GM21786 (cell line): Measurements from ENCODE around the gene CCL8.

Source experiments
- ATAC-seq: cut with Tn5 transposase; IDR thresholded peaks from one replicate; pipeline ENCODE4 v1.9.1; 2021; ENCODE audit not compliant: unreplicated experiment

Gene CCL8

DNA sequence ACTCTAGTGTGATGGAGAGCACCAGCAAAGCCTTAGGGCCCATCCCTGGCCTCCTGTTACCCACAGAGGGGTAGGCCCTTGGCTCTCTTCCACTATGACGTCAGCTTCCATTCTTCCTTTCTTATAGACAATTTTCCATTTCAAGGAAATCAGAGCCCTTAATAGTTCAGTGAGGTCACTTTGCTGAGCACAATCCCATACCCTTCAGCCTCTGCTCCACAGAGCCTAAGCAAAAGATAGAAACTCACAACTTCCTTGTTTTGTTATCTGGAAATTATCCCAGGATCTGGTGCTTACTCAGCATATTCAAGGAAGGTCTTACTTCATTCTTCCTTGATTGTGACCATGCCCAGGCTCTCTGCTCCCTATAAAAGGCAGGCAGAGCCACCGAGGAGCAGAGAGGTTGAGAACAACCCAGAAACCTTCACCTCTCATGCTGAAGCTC, at the start of gene CCL8:
Gene CCL8, plus strand, starts transcription at position 397 of the 445 bp plus-strand sequence. CDS start 67 bp downstream, outside the sequence.
- no peak for ATAC-seq

DNA sequence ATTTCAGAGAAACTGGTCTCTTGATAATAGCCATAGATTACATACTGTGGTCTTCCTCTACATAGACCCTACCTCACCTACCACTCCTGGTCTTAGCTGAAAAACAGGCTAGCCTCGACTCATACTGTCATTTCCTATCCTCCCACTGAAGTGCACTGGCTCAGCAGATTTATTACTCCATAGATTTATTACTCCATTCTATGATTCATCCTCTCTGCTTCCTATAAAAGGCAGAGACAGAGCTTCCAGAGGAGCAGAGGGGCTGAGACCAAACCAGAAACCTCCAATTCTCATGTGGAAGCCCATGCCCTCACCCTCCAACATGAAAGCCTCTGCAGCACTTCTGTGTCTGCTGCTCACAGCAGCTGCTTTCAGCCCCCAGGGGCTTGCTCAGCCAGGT, 49.3 kb upstream of the CCL8 start, which contains the start of gene CCL7:
Gene CCL7, plus strand, starts transcription at position 253 of the 400 bp plus-strand sequence. Its CDS starts 70 bp downstream, at position 323.
- no peak for ATAC-seq

DNA sequence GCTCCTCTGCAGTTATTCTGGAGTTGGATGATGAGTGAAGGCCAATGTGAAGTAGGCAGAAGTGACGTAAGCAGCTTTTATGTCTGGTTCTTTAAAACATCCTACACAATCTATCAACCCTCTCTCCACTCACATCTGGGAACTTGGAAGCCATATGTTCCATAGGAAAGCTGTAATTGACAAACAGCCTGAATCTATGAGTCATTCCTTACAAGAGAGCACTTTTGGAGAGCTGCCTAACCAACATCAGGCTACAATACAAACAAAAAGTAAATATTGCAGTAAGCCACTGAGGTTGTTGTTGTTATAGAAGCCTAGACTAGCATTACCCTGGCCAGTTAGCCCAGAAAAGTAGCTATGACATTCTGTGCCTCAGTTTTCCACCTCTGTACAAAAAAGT, 43.4 kb upstream of the CCL8 start:
- no peak for ATAC-seq

DNA sequence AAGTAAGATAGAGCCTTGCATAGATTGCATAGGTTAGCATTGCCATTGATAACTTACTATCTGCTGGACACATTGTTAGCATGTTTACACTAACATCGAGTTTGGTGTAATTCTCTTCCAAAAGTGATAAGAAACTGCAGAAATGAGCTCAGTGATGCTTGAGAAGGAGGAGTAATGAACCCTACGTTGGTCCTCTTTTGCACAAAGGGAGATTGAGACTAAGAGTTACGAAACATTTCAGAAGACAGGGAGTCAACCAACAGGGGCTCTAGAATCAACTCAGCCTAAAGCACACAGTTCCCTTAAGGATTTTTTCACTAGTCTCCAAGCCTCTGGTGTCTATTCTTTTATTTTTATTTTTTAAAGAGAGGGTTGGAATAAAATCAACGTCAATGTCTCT, 42.4 kb upstream of the CCL8 start:
- ATAC-seq = no peak

DNA sequence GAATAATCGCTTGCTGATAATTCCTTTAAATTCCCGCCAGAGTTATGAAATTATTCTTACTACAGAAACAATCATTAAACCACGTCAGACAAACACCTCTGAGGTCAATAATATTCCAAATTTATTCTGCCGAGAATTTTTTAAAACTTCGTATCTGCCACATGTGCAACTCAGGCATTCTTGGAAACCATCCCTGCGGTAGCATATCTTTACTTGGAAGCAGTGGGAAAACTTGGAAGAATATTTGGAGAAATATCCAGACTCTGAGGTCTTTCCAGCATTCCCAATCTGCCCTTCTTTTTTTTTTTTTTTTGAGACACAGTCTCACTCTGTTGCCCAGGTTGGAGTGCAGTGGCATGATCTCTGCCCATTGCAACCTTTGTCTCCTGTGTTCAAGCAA, 35.7 kb upstream of the CCL8 start:
- ATAC-seq = no peak

DNA sequence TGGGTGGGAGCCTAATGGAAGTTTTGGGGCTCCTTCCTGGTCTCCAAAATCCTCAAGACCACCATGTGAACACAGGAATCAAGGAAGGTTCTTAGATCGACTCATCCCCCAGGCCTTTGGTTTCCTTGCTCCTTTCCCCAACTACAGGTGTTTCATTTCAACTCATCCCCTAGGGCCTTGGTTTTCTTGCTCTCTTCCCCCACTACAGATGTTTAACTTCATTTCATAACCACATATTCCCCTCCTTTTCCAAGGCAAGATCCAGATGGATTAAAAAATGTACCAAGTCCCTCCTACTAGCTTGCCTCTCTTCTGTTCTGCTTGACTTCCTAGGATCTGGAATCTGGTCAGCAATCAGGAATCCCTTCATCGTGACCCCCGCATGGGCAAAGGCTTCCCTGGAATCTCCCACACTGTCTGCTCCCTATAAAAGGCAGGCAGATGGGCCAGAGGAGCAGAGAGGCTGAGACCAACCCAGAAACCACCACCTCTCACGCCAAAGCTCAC, 33.9 kb upstream of the CCL8 start, which contains the start of gene CCL11:
Gene CCL11, plus strand, starts transcription at position 457 of the 507 bp plus-strand sequence. CDS start 67 bp downstream, outside the sequence.
- ATAC-seq = no peak

DNA sequence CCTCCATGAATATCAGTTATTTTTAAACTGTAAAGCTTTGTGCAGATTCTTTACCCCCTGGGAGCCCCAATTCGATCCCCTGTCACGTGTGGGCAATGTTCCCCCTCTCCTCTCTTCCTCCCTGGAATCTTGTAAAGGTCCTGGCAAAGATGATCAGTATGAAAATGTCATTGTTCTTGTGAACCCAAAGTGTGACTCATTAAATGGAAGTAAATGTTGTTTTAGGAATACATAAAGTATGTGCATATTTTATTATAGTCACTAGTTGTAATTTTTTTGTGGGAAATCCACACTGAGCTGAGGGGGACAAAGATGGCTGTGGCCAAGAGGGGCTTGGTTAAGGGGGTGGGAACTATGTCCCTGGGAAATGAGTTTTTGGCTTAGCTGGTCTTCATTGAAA, 31.4 kb upstream of the CCL8 start:
- ATAC-seq = no peak

DNA sequence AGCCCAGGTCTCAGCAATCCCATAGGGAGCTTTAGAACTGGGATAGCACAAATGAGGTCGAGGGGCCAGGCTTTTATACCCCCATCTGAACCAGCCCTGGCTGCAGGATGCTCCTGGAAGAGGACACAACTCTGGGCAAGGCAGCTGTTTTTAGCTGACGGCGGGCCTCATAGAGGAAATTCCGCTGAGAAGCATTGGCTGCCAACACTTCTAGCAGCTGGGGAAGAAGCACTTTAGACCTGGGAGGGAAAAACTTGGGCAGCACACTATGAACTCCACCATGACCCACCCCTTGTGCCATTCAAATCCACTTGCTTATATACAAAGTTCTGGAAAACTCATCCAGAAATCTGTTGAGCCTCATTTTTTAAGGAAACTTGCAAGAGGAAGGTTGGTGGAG, 28.6 kb upstream of the CCL8 start:
- no peak for ATAC-seq

DNA sequence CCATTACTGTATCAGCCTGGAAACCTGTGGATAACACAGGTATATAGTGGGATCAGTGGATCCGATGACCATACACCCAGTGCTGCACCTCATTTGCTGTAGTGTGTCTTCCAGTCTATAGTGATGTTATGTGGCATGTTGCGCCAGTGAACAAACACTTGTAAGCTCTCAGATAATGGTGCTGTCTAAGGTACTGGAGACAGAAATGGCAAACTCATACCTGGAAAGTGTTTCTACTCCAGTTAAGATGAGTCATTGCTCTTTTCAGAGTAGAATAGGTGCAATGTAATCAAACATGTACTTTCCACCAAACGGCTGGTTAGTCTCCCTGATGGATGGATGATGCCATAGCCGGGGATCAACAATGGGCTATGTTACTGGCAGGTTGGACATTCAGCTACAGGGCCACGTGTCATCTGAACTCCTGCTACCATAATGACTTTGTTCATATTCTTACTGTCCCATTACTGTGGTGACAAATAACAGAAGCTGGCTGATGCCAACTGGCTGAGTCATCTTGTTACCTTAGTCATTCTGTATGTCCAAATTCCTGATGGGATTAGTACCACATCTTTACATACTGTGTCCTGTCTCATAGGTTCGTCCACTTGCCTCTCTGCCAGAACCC, 27.4 kb upstream of the CCL8 start:
- no peak for ATAC-seq

DNA sequence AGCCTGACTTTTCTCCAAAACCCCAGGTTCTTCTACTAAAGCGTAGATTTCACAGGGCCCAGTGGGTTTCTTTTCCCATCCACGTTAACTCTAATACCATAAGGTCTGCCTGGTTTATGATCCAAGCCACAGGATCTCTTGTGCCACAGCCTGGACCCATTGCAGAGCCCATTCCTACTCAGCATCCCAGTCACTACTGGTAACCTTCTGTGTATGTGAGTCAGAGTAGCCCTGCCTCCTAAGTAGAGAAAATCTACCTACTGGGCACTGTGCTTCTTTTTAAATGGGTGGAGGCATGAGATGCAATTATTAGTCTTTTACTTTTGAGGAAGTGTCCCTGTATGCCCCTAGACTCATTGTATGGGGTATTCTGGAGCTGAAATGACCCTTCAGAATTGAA, 20.2 kb upstream of the CCL8 start:
- ATAC-seq = no peak

DNA sequence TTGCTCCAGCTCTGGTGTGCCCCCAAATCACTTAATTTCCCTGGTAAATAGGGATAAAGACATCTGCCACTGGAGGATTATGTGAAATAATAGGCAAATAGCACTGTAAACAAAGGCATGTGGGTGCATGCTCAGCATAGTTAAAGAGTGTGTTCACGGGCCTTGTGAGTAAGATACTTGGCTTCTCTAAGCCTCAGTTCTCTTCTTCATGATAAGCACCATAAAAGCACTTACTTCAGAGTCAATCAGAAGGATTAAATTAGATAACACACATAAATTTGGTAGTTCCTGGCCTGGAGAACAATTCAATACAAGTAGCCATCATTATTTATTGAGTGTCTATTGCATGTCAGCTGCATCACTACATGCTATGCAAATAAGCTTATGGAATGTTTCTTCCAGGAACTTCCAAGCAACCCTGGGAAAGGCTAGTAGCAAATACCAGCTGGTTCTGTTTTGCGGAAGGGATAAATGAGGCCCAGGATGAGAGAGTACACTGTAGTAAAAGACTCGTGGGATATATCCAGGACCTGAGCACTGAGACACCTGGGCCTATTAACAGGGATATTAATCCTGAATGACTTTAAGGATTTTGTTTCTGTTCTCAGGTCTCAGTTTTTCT, 19.2 kb upstream of the CCL8 start:
- no peak for ATAC-seq

DNA sequence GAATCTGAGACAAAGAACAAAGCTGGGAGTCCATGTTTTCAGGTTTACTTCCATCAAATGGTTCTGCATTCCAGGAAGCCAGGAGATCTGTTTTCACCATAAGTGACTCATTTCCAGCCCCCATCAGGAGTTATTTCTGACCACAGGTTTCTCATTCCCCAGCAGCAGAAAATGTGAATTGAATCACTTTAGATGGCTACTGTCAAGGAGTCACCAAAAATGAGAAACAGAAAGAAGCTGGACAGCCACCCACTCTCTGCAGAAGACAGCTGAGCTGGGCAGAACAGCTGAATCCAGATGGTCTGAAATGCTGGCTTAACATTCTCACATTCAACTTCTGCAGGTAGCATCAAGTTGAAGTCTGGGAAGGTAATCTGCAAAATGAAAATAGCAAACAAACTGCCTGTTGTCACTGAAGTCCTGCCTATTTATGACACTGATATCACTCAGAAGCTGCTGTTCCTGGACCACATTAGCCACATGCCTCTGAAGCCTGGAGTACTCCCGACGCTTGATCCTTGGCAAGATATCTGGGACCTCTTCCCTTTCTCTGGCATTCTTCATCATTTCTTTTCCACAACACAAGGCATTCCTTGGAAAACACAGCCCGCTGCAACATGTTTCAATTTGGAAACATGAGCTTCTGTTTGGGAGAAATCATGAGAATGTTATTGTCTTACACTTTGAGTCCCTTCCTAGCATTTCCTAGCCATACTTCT, 18.4 kb upstream of the CCL8 start:
- ATAC-seq = no peak

DNA sequence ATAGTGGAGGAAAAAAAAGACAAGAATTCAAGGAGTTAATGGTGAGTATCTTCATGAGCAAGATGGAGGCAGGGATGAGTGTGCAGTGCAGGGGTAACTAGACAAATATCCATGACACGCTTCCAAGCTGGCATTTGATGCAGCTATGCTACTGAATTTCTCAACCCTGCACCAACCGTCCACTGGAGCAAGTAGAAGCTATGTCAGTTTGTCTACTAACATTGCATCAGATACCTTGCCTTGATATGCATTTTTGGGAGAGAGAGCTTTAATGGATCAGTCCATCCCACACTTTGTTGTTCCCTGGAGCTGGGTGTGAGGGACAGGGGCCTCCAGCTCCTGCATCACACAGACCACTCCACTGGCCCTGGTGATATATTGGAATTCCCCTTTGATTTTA, 17.2 kb upstream of the CCL8 start:
- ATAC-seq = no peak

DNA sequence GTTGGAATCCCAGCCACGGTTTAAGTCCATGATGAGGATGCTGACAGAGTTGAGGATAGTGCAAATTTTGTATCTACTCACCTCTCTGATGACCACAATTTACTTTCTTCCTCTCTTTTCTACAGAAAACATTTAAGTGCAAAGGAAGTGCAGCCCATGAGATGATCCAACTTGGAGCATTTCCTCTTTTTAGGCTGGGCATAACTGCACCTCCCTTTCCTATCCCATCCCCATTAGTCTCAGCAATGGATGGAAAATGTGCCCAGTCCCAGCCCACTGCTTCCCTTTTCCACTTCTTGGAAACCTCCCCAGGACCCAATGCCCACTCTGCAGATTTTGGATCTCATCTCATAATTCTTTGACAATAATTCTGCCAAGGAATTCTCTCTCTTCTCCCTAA, 16.6 kb upstream of the CCL8 start:
- ATAC-seq = no peak

DNA sequence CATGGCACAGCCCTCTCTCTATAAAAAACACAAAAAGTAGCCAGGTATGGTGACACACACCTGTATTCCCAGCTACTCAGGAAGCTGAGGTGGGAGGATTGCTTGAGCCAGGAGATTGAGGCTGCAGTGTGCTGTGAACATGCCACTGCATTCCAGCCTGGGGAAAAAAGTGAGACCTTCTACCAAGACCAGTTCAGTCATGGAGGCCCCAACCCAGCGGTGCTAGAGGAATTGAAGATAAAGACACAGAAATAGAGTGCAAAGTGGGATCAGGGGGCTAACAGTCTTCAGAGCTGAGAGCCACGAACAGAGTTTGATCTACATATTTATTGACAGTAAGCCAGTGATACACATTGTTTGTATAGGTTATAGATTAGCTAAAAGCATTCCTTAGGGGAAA, 15.6 kb upstream of the CCL8 start:
- ATAC-seq = no peak

DNA sequence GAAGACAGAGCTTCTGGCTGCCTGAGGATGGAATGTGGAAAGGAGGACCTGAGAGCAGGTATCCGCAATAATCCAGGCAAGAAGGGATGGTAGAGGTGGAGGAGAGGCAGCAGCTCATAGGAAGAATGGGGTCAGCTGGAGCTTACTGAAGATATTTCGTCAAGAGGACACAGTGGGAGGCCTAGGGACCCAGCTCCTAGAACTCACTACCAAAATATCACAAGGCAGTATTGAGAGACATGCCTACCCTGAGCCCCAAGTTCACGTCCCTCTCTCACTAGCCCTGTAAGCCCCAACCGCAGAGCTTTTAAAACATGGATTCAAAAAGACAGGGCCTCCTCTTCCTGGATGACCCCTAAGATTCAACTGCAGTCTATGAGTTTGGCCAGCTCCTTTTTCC, 14.2 kb upstream of the CCL8 start:
- ATAC-seq = no peak

DNA sequence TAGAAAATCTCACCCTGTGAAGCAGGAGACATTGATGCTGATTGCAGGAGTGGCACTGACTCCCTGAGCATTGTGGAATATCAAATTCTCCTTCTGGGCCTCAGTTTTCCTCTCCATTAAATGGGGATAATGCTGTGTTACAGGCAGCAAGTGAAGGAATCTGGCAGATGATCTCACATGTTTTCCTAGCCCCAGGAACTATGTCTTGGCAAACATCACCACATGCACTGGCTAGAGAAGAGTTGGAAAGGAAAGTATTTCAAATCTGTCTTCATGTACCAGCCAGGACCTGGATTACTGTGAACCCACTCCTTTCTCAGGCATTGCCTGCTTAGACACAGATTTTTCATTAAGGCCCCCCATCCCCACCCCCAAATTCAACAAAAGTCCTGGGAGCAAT, 13.6 kb upstream of the CCL8 start:
- ATAC-seq = no peak

DNA sequence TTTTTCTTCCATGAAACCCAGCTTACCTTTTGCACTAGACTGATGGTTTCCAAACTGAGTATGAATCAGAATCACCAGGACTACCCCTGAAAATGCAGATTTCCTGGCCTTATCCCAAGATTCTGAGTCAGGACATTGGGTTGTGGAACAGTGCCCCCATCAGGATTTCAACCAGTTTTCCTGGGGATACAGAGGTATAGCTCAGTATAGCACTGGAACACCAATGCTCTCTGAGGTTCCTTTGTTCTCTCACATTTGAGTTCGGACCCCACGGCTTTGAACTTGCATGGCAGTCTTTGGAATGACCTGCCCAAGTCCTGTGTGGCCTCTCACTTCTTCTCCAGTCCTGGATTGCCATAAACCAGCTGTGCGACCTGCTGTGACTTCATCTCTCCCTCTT, 12.8 kb upstream of the CCL8 start:
- ATAC-seq = no peak

DNA sequence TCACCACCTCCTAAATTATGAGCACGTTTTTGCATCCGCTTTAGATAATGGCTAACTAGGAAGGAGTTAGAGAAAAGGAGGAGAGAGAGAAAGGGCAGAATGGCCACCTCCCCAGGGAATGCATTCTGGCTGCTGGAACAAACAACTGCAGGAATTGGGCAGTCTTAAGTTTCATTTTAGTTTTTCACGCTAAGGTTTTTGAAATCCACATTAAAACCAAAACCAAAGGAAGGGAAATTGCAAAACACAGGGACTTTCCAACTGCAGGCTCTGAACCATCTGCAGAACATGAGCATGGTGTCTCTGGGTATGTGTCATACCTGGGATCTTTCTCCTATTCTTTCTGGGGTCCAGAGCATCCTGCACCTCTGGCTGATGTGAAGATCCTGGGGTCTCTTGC, 12.1 kb upstream of the CCL8 start:
- no peak for ATAC-seq

DNA sequence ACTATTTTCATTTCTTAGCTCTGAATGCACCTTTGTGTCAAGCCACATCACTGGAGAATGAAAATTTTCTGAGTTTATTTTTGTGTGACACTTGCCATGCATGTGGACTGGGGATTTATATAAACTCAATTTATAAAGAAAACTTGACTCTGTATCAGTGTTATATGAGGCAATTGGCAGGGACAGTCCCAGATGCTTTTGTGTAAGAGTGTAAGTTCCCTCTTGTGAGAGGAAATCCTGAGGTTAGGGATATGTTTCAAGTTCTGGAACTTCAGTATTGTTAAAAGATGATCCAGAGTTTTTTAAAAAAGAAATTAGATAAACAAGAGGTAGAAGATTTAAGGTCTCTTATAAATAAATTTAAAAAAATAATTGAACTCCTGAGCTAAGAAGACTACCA, 10.9 kb upstream of the CCL8 start:
- ATAC-seq = no peak

DNA sequence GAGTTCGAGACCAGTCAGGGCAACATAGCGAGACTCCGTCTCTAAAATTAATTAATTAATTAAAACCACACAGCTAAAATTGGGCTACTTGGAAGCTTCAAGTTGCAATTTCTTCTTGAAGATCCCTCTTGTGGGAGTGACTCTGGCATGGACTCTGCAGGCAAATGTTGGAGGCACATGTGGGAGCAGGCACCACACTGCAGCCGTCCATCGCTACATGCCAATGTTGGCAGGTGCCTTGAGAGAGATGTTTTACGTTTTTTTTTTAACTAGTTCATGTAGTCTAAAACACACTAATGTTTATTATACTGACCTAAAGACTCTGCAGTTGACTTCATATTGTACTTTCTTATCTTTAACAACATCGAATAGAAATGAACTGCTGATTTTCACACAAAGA, 7.9 kb upstream of the CCL8 start:
- no peak for ATAC-seq

DNA sequence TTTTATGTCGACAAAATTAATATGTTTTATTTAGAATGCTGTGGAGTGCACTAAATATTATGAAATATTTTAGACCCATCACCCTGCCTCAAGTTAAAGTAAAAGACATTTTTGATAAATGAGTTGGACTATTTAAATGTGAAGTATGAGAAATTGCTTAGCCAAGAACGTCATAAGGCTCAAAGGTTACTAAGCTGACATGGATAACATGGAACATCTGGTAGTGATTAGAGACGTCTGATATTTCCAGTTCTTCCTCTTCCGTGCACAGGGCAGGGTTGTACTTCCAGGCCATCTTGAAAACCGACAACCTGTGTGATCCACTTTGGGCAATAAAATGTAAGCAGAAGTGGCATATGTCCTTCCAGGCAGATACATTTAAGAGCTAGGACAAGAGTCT, 7.2 kb upstream of the CCL8 start:
- ATAC-seq = no peak
